ENCODE results near the gene CYP1B1.

GRCh38 chr2:38077431-38077769 is 1.4 kb upstream of the CYP1B1 start:
- TF ChIP-seq CTCF (conservative IDR thresholded peaks at IDR 0.05 in 1 of 2, IDR thresholded peaks at IDR 0.05 in 1 of 2; ENCODE audit: low read depth in 1 of 2, low read length in 2 of 2) (no peak), EZH2 (IDR thresholded peaks at IDR 0.05; ENCODE audit: low read length, missing control alignments) (no peak)
